Neural progenitor cell (in vitro differentiated cells): ENCODE measurements around the gene RSPH4A. TPM values are rescaled to one million over a fixed set of nuclear protein-coding genes. Genes with fewer than 3 reads are reported as not detected.

Source experiments
- DNase-seq: peaks from one replicate; pipeline ENCODE4 v3.0.0-alpha.2; 2016; ENCODE audit warnings: low spot score
- H2AFZ ChIP-seq: fragments of 200-600 bp; sonication (generic); replicated peaks from 2 replicates; pipeline ENCODE4 v1.6.1; 2016; ENCODE audit warnings: antibody characterized with exemption
- H3F3A ChIP-seq: fragments of 200-600 bp; sonication (generic); 2 replicates; pipeline ENCODE4 v1.6.1; 2016; ENCODE audit warnings: antibody characterized with exemption, low read depth
- H3K27ac ChIP-seq: fragments of 200-600 bp; sonication (generic); 2 replicates; pipeline ENCODE4 v1.5.1; 2016; ENCODE audit warnings: mild to moderate bottlenecking
- H3K27me3 ChIP-seq: fragments of 200-600 bp; sonication (generic); 2 replicates; pipeline ENCODE4 v1.6.1; 2016; ENCODE audit warnings: mild to moderate bottlenecking, moderate library complexity
- H3K36me3 ChIP-seq: fragments of 200-600 bp; sonication (generic); 2 replicates; pipeline ENCODE4 v1.5.1; 2016
- H3K4me1 ChIP-seq: fragments of 200-600 bp; sonication (generic); 2 replicates; pipeline ENCODE4 v1.6.1; 2016; ENCODE audit warnings: mixed run types
- H3K4me2 ChIP-seq: fragments of 200-600 bp; sonication (generic); 2 replicates; pipeline ENCODE4 v1.6.1; 2016
- H3K4me3 ChIP-seq: fragments of 200-600 bp; sonication (generic); 2 replicates; pipeline ENCODE4 v1.5.1; 2016
- H3K79me2 ChIP-seq: fragments of 200-600 bp; sonication (generic); 2 replicates; pipeline ENCODE4 v1.6.1; 2016; ENCODE audit warnings: low read depth
- H3K9ac ChIP-seq: fragments of 200-600 bp; sonication (generic); 2 replicates; pipeline ENCODE4 v1.6.1; 2016
- H3K9me3 ChIP-seq: fragments of 200-600 bp; sonication (generic); 2 replicates; pipeline ENCODE4 v1.5.1; 2016; ENCODE audit warnings: low read depth
- H4K20me1 ChIP-seq: fragments of 200-600 bp; sonication (generic); 2 replicates; pipeline ENCODE4 v1.6.1; 2016; ENCODE audit warnings: low read depth
- H3K27ac Mint-ChIP-seq: 3 replicates; pipeline ENCODE4 v1.8.0; 2021; ENCODE audit warnings: mixed read lengths
- H3K27me3 Mint-ChIP-seq: 2 replicates; pipeline ENCODE4 v1.8.0; 2022; ENCODE audit warnings: low read depth, mild to moderate bottlenecking, inconsistent platforms, moderate library complexity, mixed read lengths; ENCODE audit not compliant: insufficient read depth
- H3K36me3 Mint-ChIP-seq: 3 replicates; pipeline ENCODE4 v1.8.0; 2021; ENCODE audit warnings: mixed read lengths
- H3K4me1 Mint-ChIP-seq: 3 replicates; pipeline ENCODE4 v1.8.0; 2021; ENCODE audit warnings: mixed read lengths
- H3K4me3 Mint-ChIP-seq: 3 replicates; pipeline ENCODE4 v1.8.0; 2021; ENCODE audit warnings: mild to moderate bottlenecking, moderate library complexity, mixed read lengths
- H3K9me3 Mint-ChIP-seq: 3 replicates; pipeline ENCODE4 v1.8.0; 2020; ENCODE audit warnings: mixed read lengths
- CTCF ChIP-seq: fragments of 200-600 bp; sonication (generic); IDR thresholded peaks from 2 replicates; pipeline ENCODE4 v1.5.1; 2017; ENCODE audit warnings: antibody characterized with exemption, mild to moderate bottlenecking
- EZH2 ChIP-seq: fragments of 200-600 bp; sonication (generic); IDR thresholded peaks from 2 replicates; pipeline ENCODE4 v1.6.1; 2017; ENCODE audit warnings: antibody characterized with exemption, mild to moderate bottlenecking, moderate library complexity
- EZH2phosphoT487 ChIP-seq: fragments of 200-600 bp; sonication (generic); IDR thresholded peaks from 2 replicates; pipeline ENCODE4 v1.6.1; 2017; ENCODE audit warnings: antibody characterized with exemption
- total RNA-seq: library from RNA; depleted of rRNA; stranded (reverse); fragments of >200 nt; gene quantifications from 2 replicates; pipeline ENCODE4 v1.2.3, GENCODE V29; 2015; ENCODE audit warnings: low replicate concordance

RSPH4A gene
- total RNA-seq, 1 donor from 2014 or later, result 0.69 TPM

- Histone ChIP-seq H3K4me1 (peaks cover 13% of the 10 kb centered on the region), H3K4me3 (no peak overlapping the region), H4K20me1 (no peaks in the 10 kb centered on the region), H3K9me3 (no peaks in the 10 kb centered on the region), H3K4me2 (peak overlapping the region; percentile 40), H2AFZ (peak overlapping the region; percentile 91), H3F3A (no peaks in the 10 kb centered on the region), H3K27ac (no peak overlapping the region), H3K9ac (no peak overlapping the region), H3K27me3 (no peaks in the 10 kb centered on the region), H3K79me2 (no peaks in the 10 kb centered on the region), H3K36me3 (no peaks in the 10 kb centered on the region)
- H3K36me3 Mint-ChIP-seq, result no peaks in the 10 kb centered on the region
- peaks cover 13% of the 10 kb centered on the region for H3K4me1 Mint-ChIP-seq
- peaks cover 4% of the 10 kb centered on the region for H3K27me3 Mint-ChIP-seq
- no peak for TF ChIP-seq CTCF
- no peak for TF ChIP-seq EZH2
- no peak for TF ChIP-seq EZH2phosphoT487
- peak overlapping the region; percentile 95 for H3K27ac Mint-ChIP-seq
- DNase-seq, result peak; percentile 47
- peaks cover 4% of the 10 kb centered on the region for H3K9me3 Mint-ChIP-seq
- peak overlapping the region; percentile 19 for H3K4me3 Mint-ChIP-seq
Observed at GRCh38 chr6:116611056-116611455, 5.2 kb upstream of the RSPH4A start.

- Histone ChIP-seq H3K4me1 (peaks cover 4% of the 10 kb centered on the region), H4K20me1 (no peaks in the 10 kb centered on the region), H2AFZ (peak overlapping the region; percentile 75), H3K4me2 (peak overlapping the region; percentile 94), H3K4me3 (peak overlapping the region; percentile 65), H3K27ac (no peak overlapping the region), H3K9ac (no peak overlapping the region), H3K9me3 (no peaks in the 10 kb centered on the region), H3K36me3 (no peaks in the 10 kb centered on the region), H3K79me2 (no peaks in the 10 kb centered on the region), H3F3A (no peaks in the 10 kb centered on the region), H3K27me3 (peaks cover 32% of the 10 kb centered on the region)
- H3K9me3 Mint-ChIP-seq, result peaks cover 4% of the 10 kb centered on the region
- peak overlapping the region; percentile 93 for H3K4me3 Mint-ChIP-seq
- TF ChIP-seq CTCF, result no peak
- TF ChIP-seq EZH2, result no peak
- TF ChIP-seq EZH2phosphoT487, result no peak
- H3K4me1 Mint-ChIP-seq, result peaks cover 9% of the 10 kb centered on the region
- peaks cover 5% of the 10 kb centered on the region for H3K27me3 Mint-ChIP-seq
- DNase-seq, result peak; percentile 43
- H3K36me3 Mint-ChIP-seq, result no peaks in the 10 kb centered on the region
- peak overlapping the region; percentile 98 for H3K27ac Mint-ChIP-seq
Observed at GRCh38 chr6:116616737-116617053, 416 bp downstream of the RSPH4A start.

GRCh38 chr6:116624036-116624805 lies 7.9 kb downstream of the RSPH4A start:
- Histone ChIP-seq H3K4me1 (no peaks in the 10 kb centered on the region), H3K79me2 (no peaks in the 10 kb centered on the region), H2AFZ (no peak overlapping the region), H3K27ac (no peak overlapping the region), H3K4me2 (no peak overlapping the region), H3K36me3 (no peaks in the 10 kb centered on the region), H4K20me1 (no peaks in the 10 kb centered on the region), H3K9ac (no peak overlapping the region), H3K9me3 (no peaks in the 10 kb centered on the region), H3K27me3 (peaks cover 4% of the 10 kb centered on the region), H3F3A (no peaks in the 10 kb centered on the region), H3K4me3 (no peak overlapping the region)
- Mint-ChIP-seq H3K4me3 (no peak overlapping the region), H3K4me1 (peaks cover 3% of the 10 kb centered on the region), H3K36me3 (peaks cover 2% of the 10 kb centered on the region), H3K9me3 (no peaks in the 10 kb centered on the region), H3K27me3 (no peaks in the 10 kb centered on the region), H3K27ac (no peak overlapping the region)
- no peak for TF ChIP-seq CTCF
- TF ChIP-seq EZH2, result no peak
- no peak for TF ChIP-seq EZH2phosphoT487
- no peak for DNase-seq
